Measurements from ENCODE around the gene MMAA. TPM values are rescaled to one million over a fixed set of nuclear protein-coding genes. Genes with fewer than 3 reads are reported as not detected.

MMAA gene
- total and polyA plus RNA-seq, 12 donors: 4.8 to 19.9 (median 13.1) TPM

DNA sequence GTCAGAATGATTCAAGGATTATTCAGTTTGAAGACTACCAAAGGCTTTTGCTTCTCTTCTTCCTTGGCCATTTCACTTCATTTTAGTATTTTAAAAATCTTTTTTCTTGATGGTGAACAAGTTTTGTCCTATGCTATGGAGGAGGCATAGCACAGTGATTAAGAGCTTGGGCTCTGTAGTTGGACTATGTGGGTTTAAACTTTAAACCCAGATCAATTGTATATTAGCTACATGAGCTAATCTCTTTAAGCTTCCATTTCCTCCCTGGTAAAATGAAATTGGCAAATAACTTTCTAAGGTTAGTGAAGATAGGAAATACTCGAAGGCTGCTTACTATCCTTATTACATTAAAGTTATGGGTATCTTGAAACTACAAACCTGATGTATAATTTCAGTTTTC is 37.0 kb downstream of the MMAA start:
- TF ChIP-seq POLR2A (IDR thresholded peaks at IDR 0.05): no peak
- TF ChIP-seq, protein P1, sequence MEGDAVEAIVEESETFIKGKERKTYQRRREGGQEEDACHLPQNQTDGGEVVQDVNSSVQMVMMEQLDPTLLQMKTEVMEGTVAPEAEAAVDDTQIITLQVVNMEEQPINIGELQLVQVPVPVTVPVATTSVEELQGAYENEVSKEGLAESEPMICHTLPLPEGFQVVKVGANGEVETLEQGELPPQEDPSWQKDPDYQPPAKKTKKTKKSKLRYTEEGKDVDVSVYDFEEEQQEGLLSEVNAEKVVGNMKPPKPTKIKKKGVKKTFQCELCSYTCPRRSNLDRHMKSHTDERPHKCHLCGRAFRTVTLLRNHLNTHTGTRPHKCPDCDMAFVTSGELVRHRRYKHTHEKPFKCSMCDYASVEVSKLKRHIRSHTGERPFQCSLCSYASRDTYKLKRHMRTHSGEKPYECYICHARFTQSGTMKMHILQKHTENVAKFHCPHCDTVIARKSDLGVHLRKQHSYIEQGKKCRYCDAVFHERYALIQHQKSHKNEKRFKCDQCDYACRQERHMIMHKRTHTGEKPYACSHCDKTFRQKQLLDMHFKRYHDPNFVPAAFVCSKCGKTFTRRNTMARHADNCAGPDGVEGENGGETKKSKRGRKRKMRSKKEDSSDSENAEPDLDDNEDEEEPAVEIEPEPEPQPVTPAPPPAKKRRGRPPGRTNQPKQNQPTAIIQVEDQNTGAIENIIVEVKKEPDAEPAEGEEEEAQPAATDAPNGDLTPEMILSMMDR (IDR thresholded peaks at IDR 0.05): no peak
- H3K27ac ChIP-seq: no peak overlapping the region
- DNase-seq: no peak
- peaks cover 0 to 3% of the 10 kb centered on the region in 2 donors for H3K36me3 ChIP-seq (replicated peaks in 1 of 2)
- intact Hi-C loops (cut with DNase I): no loop called here
- no peaks in the 10 kb centered on the region for H3K9me3 ChIP-seq (replicated peaks in 1 of 3)
- H3K27me3 ChIP-seq: no peaks in the 10 kb centered on the region
- WGBS, 4 donors: 87 to 100% (median 92%) methylated on average over 1 of the region's 1 CpG
- no peak overlapping the region for H3K4me3 ChIP-seq
- no peaks in the 10 kb centered on the region for H3K4me1 ChIP-seq (replicated peaks in 1 of 2)

DNA sequence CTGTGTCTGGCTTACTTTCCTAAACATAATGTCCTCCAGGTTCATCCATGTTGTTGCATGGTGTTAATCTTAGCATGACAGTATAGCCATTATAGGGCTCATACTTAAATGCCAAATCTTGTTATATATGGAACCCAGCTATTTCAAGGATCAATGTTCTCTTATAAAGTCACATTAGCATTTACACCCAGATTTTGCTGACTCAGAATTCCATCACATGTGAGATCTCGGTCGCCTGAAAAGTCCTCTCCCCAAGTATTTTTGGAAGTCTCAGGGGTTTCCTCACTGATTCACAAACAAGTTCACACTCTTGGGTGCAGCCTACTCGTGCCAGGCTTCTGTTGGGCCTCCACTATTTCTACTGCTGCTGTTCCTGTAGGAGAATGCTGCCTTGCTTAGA is 40.9 kb downstream of the MMAA start:
- intact Hi-C loops (cut with DNase I): no loop called here
- 92 to 97% (median 96%) methylated on average over 3 of the region's 3 CpGs for WGBS, 4 donors
- peaks cover 0 to 2% of the 10 kb centered on the region in 2 donors for H3K36me3 ChIP-seq (replicated peaks in 1 of 2)

DNA sequence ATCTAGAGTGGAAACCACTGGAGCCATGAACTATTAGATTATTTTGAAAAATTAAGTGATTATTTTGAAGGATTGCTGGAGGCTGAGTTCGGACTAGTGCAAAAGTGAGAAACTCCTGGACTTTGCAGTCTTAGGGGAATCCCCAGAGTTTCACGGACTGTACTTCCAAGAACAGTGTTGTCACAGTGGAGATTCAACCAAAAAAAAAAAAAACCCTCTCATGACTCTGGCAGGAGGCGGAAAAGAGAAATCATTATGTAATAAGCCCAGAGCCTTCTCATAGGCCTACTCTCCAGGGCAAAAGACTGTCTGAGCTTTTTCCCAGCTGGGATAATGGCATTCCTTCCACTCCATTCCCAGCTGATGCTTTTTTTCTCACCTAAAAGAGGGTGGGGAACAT is 44.0 kb downstream of the MMAA start:
- Histone ChIP-seq H3K4me3 (no peak overlapping the region), H3K27me3 (no peaks in the 10 kb centered on the region), H3K27ac (no peak overlapping the region), H3K9me3 (replicated peaks in 1 of 3) (no peaks in the 10 kb centered on the region), H3K4me1 (replicated peaks in 1 of 2) (no peaks in the 10 kb centered on the region), H3K36me3 (replicated peaks in 1 of 2) (no peaks in the 10 kb centered on the region)
- 56 to 82% (median 68%) methylated on average over 3 of the region's 3 CpGs for WGBS, 4 donors
- peak in 1 of 7 donors; percentile 16 for DNase-seq
- TF ChIP-seq POLR2A (IDR thresholded peaks at IDR 0.05): no peak
- TF ChIP-seq, protein P1 (IDR thresholded peaks at IDR 0.05): no peak
- intact Hi-C loops (cut with DNase I): no loop called here

More for the DNA sequence above, 40.9 kb downstream of the MMAA start:
- H3K9me3 ChIP-seq (replicated peaks in 1 of 3): no peaks in the 10 kb centered on the region
- no peak for DNase-seq
- no peak overlapping the region for H3K4me3 ChIP-seq
- no peak overlapping the region for H3K27ac ChIP-seq
- no peak for TF ChIP-seq POLR2A (IDR thresholded peaks at IDR 0.05)
- TF ChIP-seq, protein P1 (IDR thresholded peaks at IDR 0.05): no peak
- H3K4me1 ChIP-seq (replicated peaks in 1 of 2): no peaks in the 10 kb centered on the region
- no peaks in the 10 kb centered on the region for H3K27me3 ChIP-seq

DNA sequence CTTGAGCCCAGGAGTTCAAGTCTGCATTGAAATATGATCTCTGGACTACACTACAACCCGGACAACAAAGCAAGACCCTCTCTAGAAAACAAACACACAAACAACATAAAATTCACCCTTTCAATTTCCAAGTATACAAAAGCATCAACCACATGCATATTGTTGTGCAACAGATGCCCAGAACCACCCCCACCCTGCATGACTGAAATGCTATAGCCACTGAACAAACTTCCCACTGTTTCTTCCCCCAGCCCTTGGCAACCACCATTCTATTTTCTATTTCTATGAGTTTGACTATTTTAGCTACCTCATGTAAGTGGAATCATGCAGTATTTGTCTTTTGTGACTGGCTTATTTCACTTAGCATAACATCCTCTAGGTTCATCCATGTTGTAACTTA is 46.6 kb downstream of the MMAA start:
- H3K27me3 ChIP-seq: no peaks in the 10 kb centered on the region
- no peaks in the 10 kb centered on the region for H3K4me1 ChIP-seq (replicated peaks in 1 of 2)
- TF ChIP-seq, protein P1 (IDR thresholded peaks at IDR 0.05): no peak
- no peak for TF ChIP-seq POLR2A (IDR thresholded peaks at IDR 0.05)
- intact Hi-C loops (cut with DNase I): no loop called here
- no peaks in the 10 kb centered on the region for H3K36me3 ChIP-seq (replicated peaks in 1 of 2)
- DNase-seq: no peak
- H3K9me3 ChIP-seq (replicated peaks in 1 of 3): no peaks in the 10 kb centered on the region
- no peak overlapping the region for H3K27ac ChIP-seq
- no peak overlapping the region for H3K4me3 ChIP-seq
- WGBS, 4 donors: 64 to 89% (median 83%) methylated on average over 1 of the region's 1 CpG

Data from adrenal gland (tissue), 12 donors.